NCI-H187 (cell line): ENCODE data around the gene C18orf32.
"Not testable (repeated sequence)": the region's sequence is repeated elsewhere in the genome, so short reads cannot be mapped to it uniquely, and the experiment has no call there.

Experiments
- DNase-seq, 2 experiments: peaks; one replicate each; lab custom pipeline; 2025; lab: John Stamatoyannopoulos, UW

The C18orf32 gene

GRCh38 chr18:49467599-49467998, 19.4 kb downstream of the C18orf32 start:
- no peak for DNase-seq

DNA sequence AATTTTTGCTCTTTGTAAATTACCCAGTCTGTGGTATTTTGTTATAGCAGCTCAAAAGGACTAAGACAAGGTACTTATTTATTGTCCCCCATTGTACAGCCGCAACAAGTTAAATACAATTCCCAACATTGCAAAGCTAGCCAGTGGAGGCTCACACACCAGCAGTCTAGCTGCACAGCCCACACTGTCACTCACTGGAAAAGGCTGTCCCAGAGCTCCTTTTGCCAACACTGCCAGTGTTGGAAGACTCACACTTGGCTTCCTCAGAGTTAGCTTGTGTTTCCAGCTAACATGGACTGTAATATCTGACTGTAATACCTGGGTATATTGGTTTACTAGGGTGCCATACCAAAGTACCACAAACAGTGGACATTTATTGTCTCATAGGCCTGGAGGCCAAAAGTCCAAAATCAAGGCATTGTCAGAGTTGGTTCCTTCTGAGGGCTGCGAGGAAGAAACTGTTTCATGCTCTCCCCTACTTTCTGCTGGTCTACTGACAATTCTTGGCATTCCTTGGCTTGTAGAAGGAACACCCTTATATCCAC, 19.9 kb downstream of the C18orf32 start:
- DNase-seq, result no peak

DNA sequence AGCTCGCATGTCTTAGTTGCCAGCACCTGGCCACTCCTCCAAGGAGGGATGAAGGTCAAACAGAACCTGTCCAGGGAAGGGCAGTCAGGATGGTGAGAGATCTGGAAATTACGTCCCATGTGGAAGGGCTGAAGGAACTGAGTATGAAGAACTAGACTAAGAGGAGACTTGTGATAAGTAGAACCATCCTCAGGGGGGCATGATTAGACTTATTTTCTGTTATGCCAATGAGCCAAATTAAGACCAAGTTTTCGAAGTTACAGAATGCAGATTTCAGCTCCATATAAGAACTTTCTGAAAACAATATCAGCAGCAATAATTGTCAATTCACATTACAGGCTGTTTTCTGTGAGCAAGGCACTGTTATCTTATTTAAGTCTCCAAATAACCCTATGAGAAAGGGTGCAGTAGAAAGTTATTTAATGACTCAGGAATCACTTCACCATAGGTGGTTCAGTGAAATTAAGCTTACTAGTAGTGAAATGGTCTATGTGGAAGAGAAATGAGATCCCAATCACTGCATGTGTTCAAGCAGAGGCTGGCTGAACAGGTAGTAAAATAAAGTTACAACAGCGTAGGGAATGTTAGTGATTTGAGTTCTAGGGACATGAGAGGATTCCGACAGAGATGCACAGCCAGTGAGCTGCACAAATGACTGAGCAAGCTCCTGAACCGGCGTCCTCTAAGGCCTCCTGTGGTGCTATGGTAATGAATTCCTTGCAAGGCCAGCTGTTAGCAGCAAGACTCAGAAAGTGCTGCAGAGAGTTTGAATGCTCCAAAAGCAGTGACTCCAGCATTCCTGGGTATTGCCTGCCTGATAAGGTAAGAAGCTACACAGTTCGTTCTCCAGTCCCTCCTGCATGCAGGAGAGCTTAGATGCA, 22.1 kb downstream of the C18orf32 start:
- no peak for DNase-seq

DNA sequence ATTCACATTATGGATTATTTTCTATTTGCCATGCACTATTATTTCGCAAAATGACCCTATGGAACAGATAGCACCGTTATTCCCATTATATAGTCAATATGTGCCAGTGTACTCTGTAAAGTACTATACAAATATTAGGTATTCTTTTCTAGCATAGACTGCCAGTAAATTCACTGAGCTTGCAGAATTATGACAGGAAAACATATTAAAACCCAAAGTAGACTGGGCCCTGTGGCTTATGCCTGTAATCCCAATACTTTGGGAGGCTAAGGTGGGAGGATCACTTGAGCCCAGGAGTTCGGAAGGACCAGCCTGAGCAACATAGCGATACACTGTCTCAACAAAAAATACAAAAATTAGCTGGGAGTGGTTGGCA, 25.4 kb downstream of the C18orf32 start:
- no peak for DNase-seq

DNA sequence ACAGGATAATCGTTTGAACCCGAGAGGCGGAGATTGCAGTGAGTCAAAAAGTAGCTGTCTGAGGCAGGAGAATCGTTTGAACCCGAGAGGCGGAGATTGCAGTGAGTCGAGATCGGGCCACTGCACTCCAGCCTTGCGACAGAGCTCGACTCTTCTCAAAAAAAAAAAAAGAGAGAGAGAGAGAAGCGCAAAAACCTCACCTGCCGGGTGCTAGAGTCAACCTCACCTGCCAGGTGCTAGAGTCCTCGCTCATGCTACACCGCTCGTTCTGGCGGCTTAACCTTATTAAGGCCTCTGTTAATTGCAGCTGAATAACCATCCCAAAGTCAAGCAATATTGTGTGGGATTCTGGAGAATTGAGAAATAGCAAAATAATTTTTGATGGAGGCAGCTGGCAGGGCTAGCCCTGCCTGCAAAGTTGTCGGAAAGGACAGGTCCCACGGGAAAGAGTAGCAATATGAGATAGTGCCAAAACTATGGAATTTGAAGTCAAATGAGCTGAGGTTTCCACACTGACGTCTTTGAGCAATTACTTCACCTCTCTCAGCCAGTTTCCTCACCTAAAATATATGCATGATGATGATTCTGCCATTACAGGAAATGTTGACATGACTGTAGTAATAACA, 25.9 kb downstream of the C18orf32 start:
- DNase-seq, result no peak

- DNase-seq, result no peak
These were observed 27.4 kb downstream of the C18orf32 start for GRCh38 chr18:49459404-49460171.

- DNase-seq, result no peak
These were observed 29.4 kb downstream of the C18orf32 start for GRCh38 chr18:49457616-49458015.

DNA sequence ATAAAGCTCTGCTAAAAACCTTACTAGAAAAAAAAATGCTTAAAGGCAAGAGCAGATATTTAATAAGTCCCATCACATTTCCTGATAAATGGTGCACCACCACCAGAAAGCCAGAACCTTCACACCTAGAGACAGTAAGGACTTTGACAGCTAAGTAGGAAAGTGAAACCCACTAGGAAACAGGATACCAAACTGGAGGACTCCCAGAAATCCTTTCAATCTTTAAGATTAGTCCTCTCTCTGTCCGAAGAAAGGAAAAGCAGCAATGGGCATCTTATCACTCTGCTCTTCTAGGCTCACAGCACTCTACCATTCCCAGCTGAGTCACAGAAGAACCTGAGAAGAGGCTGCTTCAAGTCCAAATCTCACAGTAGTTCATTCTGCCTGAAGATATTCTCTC, 30.2 kb downstream of the C18orf32 start:
- no peak for DNase-seq

DNA sequence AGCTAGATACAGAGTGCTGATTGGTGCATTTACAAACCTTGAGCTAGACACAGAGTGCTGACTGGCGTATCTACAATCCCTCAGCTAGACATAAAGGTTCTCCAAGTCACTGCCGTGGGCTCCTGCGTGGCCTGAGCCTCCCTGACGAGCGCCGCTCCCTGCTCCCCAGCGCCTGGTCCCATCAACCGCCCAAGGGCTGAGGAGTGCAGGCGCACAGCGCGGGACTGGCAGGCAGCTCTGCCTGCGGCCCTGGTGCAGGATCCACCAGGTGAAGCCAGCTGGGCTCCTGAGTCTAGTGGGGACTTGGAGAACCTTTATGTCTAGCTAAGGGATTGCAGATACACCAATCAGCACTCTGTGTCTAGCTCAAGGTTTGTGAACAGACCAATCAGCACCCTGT, 34.5 kb downstream of the C18orf32 start:
- not testable (repeated sequence) for DNase-seq

GRCh38 chr18:49447810-49448745, 39.0 kb downstream of the C18orf32 start:
- peak in 1 of 2 experiments; percentile 6 for DNase-seq

GRCh38 chr18:49446481-49446880, 40.6 kb downstream of the C18orf32 start:
- DNase-seq, result no peak

- no peak for DNase-seq
These were observed 42.5 kb downstream of the C18orf32 start for GRCh38 chr18:49444581-49444980.

- DNase-seq, result no peak
These were observed 43.2 kb downstream of the C18orf32 start for GRCh38 chr18:49443837-49444236.

GRCh38 chr18:49441338-49441938, 45.6 kb downstream of the C18orf32 start:
- DNase-seq, result no peak

DNA sequence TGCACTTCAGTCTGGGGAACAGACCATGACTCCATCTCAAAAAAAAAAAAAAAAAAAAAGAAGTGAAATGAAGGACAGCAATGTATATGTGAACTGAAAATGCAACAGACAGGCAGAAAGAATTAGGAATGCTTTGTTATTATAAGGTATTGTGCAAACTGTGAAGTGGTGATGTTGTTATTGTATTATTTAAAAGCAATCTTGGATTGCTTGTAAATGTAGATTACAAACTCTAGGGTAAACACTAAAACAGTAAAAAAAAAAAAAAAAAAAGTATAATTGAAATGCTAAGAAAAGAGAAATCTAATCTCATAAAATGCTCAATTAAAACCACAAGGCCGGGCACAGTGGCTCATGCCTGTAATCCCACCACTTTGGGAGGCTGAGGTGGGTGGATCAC, 51.9 kb downstream of the C18orf32 start:
- DNase-seq, result no peak

- DNase-seq, result no peak
These were observed 54.4 kb downstream of the C18orf32 start for GRCh38 chr18:49432602-49433001.

DNA sequence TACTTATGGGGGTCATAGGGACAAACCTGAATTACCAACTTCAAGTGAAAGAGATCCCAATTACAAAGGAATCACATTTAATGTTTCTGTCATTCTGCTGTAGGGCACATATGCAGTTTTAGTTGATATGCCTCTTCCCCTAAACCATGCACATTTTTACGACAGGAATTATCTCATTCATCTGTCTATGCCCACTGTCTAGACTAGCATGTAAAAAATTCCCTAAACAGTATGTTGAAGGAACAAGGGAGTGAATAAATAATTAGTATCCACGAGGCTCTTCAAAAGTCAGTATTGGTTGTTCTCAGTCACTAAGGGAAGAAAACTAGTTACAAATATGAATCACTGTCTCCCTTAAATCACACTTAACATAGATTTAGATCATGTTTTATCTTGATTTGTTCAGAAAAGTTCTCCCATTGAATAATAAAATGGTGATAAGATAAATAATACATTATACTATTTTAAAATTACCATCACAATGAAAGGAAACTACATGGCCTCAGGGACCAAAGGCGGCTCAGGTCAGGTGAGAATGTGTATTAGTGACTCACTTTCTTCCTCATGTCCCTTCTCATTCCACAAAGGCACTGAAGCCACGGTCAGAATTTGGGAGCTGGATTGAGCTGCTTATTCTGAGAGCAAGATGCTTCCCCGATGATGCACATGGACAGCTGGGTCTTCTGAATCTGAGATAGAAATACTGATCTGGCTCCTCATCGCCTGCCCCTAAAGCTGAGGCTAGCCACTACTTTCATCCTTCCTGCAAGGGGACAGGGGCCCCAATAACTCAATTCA, 55.7 kb downstream of the C18orf32 start:
- no peak for DNase-seq
